ENCODE data around the gene RHD.
"Not testable (repeated sequence)": the region's sequence is repeated elsewhere in the genome, so short reads cannot be mapped to it uniquely, and the experiment has no call there.

The RHD gene

GRCh38 chr1:25309486-25309885 is 37.2 kb downstream of the RHD start:
- not testable (repeated sequence) for DNase-seq

GRCh38 chr1:25312806-25313470 is 40.6 kb downstream of the RHD start:
- DNase-seq = not testable (repeated sequence)

GRCh38 chr1:25320314-25320938 is 48.1 kb downstream of the RHD start:
- DNase-seq = not testable (repeated sequence)

- not testable (repeated sequence) for DNase-seq
These were observed 49.8 kb downstream of the RHD start for GRCh38 chr1:25322127-25322526.

- DNase-seq = not testable (repeated sequence)
These were observed 52.1 kb downstream of the RHD start for GRCh38 chr1:25324407-25324806.

GRCh38 chr1:25327864-25328790 is 55.8 kb downstream of the RHD start:
- DNase-seq = not testable (repeated sequence)

- not testable (repeated sequence) for DNase-seq
These were observed 56.5 kb downstream of the RHD start for GRCh38 chr1:25328791-25329185.

- not testable (repeated sequence) for DNase-seq
These were observed 57.0 kb downstream of the RHD start for GRCh38 chr1:25329336-25329735.

- not testable (repeated sequence) for DNase-seq
These were observed 57.6 kb downstream of the RHD start for GRCh38 chr1:25329950-25330349.

- DNase-seq = not testable (repeated sequence)
These were observed 64.6 kb downstream of the RHD start for GRCh38 chr1:25336922-25337354.

GRCh38 chr1:25337483-25338187 is 65.3 kb downstream of the RHD start:
- peak; percentile 55 for DNase-seq

- peak; percentile 94 for DNase-seq
These were observed 66.1 kb downstream of the RHD start, which contains the start of gene TMEM50A for GRCh38 chr1:25338188-25338981. TSS of gene TMEM50A (plus strand) at chr1:25338334. CDS start at chr1:25340487, 2,153 bp downstream.

GRCh38 chr1:25338986-25339385 is 66.7 kb downstream of the RHD start:
- DNase-seq = no peak

GRCh38 chr1:25341746-25342145 is 69.4 kb downstream of the RHD start:
- no peak for DNase-seq

GRCh38 chr1:25342846-25343245 is 70.5 kb downstream of the RHD start:
- no peak for DNase-seq

- DNase-seq = peak; percentile 34
These were observed 71.6 kb downstream of the RHD start for GRCh38 chr1:25343872-25344271.

GRCh38 chr1:25347556-25347955 is 75.2 kb downstream of the RHD start:
- DNase-seq = no peak

- DNase-seq = no peak
These were observed 77.3 kb downstream of the RHD start for GRCh38 chr1:25349606-25350005.

GRCh38 chr1:25355841-25356395 is 83.6 kb downstream of the RHD start:
- no peak for DNase-seq

GRCh38 chr1:25356441-25356840 is 84.1 kb downstream of the RHD start:
- DNase-seq = no peak

- no peak for DNase-seq
These were observed 84.5 kb downstream of the RHD start for GRCh38 chr1:25356848-25357247.
